Uterus (tissue), 2 donors: ENCODE data around the gene RAD51B.

Experiments used
- POLR2A ChIP-seq, 2 donors: fragments of 450-650 bp; IDR thresholded peaks; one replicate each; pipeline ENCODE4 v1.6.1; 2016; ENCODE audit warnings: antibody characterized with exemption in 2 of 2, mild to moderate bottlenecking in 1 of 2, moderate library complexity in 1 of 2
- TF ChIP-seq, protein P1 (sequence below), 4 experiments: fragments of 200-600 bp in 2 of 4; fragments of 450-650 bp in 2 of 4; sonication (generic) in 2 of 4; IDR thresholded peaks; one replicate each; pipeline ENCODE4 v1.5.1; 2016 to 2019; ENCODE audit warnings: antibody characterized with exemption in 4 of 4, mild to moderate bottlenecking in 2 of 4, moderate library complexity in 1 of 4

DNA sequence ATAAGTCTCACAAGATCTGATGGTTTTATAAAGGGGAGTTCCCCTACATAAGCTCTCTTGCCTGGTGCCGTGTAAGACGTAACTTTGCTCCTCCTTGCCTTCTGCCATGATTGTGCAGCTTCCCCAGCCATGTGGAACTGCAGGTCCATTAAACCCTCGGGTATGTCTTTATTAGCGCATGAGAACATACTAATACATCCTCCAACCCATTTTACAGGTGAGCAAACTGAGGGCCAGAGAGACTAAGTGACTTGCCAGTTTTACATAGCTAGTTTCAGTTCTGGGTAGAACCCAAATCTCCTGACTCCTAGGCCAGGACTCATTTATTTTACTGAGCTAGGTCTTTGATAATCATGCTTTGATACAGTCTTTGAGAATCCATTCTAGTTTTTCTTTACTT is 406.9 kb downstream of the RAD51B start:
- TF ChIP-seq, protein P1, sequence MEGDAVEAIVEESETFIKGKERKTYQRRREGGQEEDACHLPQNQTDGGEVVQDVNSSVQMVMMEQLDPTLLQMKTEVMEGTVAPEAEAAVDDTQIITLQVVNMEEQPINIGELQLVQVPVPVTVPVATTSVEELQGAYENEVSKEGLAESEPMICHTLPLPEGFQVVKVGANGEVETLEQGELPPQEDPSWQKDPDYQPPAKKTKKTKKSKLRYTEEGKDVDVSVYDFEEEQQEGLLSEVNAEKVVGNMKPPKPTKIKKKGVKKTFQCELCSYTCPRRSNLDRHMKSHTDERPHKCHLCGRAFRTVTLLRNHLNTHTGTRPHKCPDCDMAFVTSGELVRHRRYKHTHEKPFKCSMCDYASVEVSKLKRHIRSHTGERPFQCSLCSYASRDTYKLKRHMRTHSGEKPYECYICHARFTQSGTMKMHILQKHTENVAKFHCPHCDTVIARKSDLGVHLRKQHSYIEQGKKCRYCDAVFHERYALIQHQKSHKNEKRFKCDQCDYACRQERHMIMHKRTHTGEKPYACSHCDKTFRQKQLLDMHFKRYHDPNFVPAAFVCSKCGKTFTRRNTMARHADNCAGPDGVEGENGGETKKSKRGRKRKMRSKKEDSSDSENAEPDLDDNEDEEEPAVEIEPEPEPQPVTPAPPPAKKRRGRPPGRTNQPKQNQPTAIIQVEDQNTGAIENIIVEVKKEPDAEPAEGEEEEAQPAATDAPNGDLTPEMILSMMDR (IDR thresholded peaks at IDR 0.05), result no peak
- no peak for TF ChIP-seq POLR2A (IDR thresholded peaks at IDR 0.05)
